Osteoblast (primary cell): ENCODE data around the gene IL17REL. TPM values are rescaled to one million over a fixed set of nuclear protein-coding genes. Genes with fewer than 3 reads are reported as not detected.
A peak's percentile ranks its signal among the peaks of the same experiment; 100 is the strongest.

Experiments used
- DNase-seq: peaks from one replicate; pipeline ENCODE4 v3.0.0; 2011; ENCODE audit warnings: low spot score, mixed read lengths; ENCODE audit not compliant: insufficient read length; ENCODE audit errors: missing footprints
- H2AFZ ChIP-seq: 2 replicates; pipeline ENCODE4 v1.6.0; 2011; ENCODE audit warnings: mild to moderate bottlenecking, low read length
- H3K27ac ChIP-seq: 2 replicates; pipeline ENCODE4 v1.5.1; 2011; ENCODE audit warnings: mild to moderate bottlenecking, low read depth, low read length, moderate library complexity
- H3K27me3 ChIP-seq: 2 replicates; pipeline ENCODE4 v1.6.0; 2012; ENCODE audit warnings: mild to moderate bottlenecking, control low read depth, inconsistent platforms, low read length, moderate library complexity; ENCODE audit not compliant: insufficient read depth
- H3K36me3 ChIP-seq: 2 replicates; pipeline ENCODE4 v1.5.1; 2011; ENCODE audit warnings: mild to moderate bottlenecking, low read length, control low read depth, moderate library complexity; ENCODE audit not compliant: insufficient read depth
- H3K4me1 ChIP-seq: 2 replicates; pipeline ENCODE4 v1.5.1; 2011; ENCODE audit warnings: mild to moderate bottlenecking, low read length, control low read depth, moderate library complexity; ENCODE audit not compliant: insufficient read depth
- H3K4me2 ChIP-seq: 2 replicates; pipeline ENCODE4 v1.6.0; 2011; ENCODE audit warnings: mild to moderate bottlenecking, low read length; ENCODE audit not compliant: insufficient read depth
- H3K4me3 ChIP-seq: fragments of 200-600 bp; sonication (generic); 3 replicates; pipeline ENCODE4 v1.5.1; 2012; ENCODE audit warnings: mild to moderate bottlenecking, low read length, inconsistent platforms; ENCODE audit not compliant: insufficient read depth
- H3K79me2 ChIP-seq: 2 replicates; pipeline ENCODE4 v1.6.0; 2012; ENCODE audit warnings: mild to moderate bottlenecking, low read length, control low read depth, inconsistent platforms; ENCODE audit not compliant: insufficient read depth
- H3K9me3 ChIP-seq: 2 replicates; pipeline ENCODE4 v1.5.1; 2011; ENCODE audit warnings: low read depth, low read length, control low read depth
- H4K20me1 ChIP-seq: 2 replicates; pipeline ENCODE4 v1.6.0; 2012; ENCODE audit warnings: mild to moderate bottlenecking, low read length, control low read depth; ENCODE audit not compliant: insufficient read depth
- total RNA-seq: library from RNA; depleted of rRNA; stranded (reverse); fragments of >200 nt; gene quantifications from 2 replicates; pipeline ENCODE4 v1.2.3, GENCODE V29; 2012
- TF ChIP-seq, protein P1 (sequence below): IDR thresholded peaks from 2 replicates; pipeline ENCODE4 v1.5.1; 2011; ENCODE audit warnings: mild to moderate bottlenecking, low read depth, low read length, moderate library complexity; ENCODE audit errors: extremely low read depth

The IL17REL gene
- total RNA-seq, 1 donor: not detected

DNA sequence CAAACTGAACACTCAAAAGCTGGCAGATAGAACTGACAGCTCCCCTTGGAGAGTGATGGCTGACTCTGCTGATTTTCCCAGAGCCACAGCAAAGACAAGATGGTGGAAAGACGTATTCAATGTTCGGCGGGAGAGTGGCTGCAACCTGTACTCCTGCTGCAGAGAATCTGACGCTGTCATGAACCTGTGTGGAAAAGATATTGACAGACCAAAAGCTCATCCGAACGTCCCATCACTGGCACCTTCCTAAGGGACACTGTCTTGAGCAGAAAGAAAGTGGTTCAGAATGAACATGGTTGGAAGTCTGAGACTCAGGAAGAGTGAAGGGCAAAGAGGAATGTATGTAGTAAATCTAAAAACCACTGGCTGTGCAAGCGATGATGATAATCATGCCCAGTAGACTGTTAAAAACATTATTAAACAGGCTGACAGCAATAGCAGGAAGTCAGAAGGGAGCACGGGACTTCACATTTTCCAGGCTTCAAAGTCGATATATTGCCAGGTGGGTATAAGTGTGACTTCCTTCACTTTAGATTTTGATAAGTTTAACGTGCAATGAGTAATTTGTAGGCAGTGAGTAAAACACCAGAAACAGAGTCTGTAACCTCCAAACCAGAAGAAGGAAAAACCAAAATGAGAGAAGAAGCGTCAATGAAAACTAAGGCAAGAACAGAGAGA is 6.2 kb upstream of the IL17REL start:
- Histone ChIP-seq H3K4me2 (no peak overlapping the region), H3K9me3 (no peaks in the 10 kb centered on the region), H3K4me1 (no peaks in the 10 kb centered on the region), H3K79me2 (no peaks in the 10 kb centered on the region), H3K4me3 (no peak overlapping the region), H2AFZ (no peak overlapping the region), H4K20me1 (no peaks in the 10 kb centered on the region), H3K27me3 (peaks cover 19% of the 10 kb centered on the region), H3K36me3 (no peaks in the 10 kb centered on the region), H3K27ac (no peak overlapping the region)
- TF ChIP-seq, protein P1, sequence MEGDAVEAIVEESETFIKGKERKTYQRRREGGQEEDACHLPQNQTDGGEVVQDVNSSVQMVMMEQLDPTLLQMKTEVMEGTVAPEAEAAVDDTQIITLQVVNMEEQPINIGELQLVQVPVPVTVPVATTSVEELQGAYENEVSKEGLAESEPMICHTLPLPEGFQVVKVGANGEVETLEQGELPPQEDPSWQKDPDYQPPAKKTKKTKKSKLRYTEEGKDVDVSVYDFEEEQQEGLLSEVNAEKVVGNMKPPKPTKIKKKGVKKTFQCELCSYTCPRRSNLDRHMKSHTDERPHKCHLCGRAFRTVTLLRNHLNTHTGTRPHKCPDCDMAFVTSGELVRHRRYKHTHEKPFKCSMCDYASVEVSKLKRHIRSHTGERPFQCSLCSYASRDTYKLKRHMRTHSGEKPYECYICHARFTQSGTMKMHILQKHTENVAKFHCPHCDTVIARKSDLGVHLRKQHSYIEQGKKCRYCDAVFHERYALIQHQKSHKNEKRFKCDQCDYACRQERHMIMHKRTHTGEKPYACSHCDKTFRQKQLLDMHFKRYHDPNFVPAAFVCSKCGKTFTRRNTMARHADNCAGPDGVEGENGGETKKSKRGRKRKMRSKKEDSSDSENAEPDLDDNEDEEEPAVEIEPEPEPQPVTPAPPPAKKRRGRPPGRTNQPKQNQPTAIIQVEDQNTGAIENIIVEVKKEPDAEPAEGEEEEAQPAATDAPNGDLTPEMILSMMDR: no peak
- DNase-seq: peak; percentile 57

DNA sequence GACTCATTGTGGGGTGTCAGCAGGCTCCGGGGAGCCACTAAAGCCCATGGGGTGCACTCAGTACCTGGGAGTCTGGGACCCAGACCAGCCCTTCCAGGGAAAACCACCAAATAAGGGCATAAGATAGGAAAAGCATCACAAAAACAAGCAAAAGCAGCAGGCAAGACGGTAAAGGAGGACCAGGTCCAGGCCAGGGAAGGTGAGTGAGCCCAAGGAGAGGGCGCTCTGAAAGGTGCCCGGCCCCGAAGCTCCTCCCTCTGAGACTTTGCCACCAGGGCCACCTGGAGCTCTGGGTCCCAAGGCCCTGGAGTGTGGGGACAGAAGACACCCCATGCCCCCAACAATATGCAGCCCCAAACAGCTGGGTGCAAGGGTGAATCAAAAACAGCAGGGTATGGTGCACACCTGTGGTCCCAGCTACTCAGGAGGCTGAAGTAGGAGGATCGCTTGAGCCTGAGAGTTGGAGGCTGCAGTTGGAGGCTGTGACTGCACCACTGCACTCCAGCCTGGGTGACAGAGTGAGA is 5.2 kb upstream of the IL17REL start:
- DNase-seq: peak; percentile 74
- Histone ChIP-seq H4K20me1 (no peaks in the 10 kb centered on the region), H3K4me2 (no peak overlapping the region), H2AFZ (no peak overlapping the region), H3K9me3 (no peaks in the 10 kb centered on the region), H3K4me1 (no peaks in the 10 kb centered on the region), H3K36me3 (no peaks in the 10 kb centered on the region), H3K27me3 (peaks cover 28% of the 10 kb centered on the region), H3K79me2 (no peaks in the 10 kb centered on the region), H3K4me3 (no peak overlapping the region), H3K27ac (no peak overlapping the region)
- TF ChIP-seq, protein P1: no peak

DNA sequence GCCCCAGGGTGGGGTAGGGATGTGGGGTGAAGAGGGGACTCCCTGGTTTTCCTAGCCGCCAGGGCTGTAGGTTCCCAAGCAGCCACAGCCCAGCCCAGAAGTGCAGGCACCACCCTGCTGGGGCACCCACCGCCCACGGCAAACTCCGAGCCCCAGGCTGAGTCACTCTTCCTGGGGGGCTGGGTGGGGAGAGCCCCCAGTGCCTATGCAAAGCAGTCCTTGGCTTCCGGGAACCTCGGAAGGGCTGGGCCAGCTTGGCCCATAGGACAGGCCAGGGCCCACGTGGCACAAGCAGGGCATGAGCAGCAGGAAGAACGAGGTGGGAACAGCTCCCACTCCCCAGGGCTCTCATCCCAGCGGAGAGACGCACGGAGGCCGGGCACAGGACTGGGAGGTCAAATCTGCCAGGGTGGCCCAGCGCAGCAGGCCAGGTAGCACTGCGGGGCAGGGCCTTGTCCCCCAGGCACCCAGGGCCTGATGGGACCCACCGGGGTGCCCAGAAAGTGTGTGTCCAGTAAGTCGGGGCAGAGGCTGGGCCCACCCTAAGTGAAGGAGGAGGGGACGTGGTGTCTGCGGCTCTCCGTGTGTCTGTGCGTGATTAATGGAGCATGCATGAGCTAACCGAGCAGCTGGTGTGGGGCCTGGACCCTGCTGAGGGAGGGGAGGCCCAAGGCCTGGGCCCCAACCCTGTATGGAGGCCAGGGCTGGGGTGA is 4.6 kb upstream of the IL17REL start:
- Histone ChIP-seq H2AFZ (no peak overlapping the region), H3K4me1 (no peaks in the 10 kb centered on the region), H3K79me2 (no peaks in the 10 kb centered on the region), H3K9me3 (no peaks in the 10 kb centered on the region), H3K27me3 (peaks cover 34% of the 10 kb centered on the region), H3K36me3 (no peaks in the 10 kb centered on the region), H3K4me2 (no peak overlapping the region), H4K20me1 (no peaks in the 10 kb centered on the region), H3K27ac (no peak overlapping the region), H3K4me3 (no peak overlapping the region)
- TF ChIP-seq, protein P1: no peak
- DNase-seq: peak; percentile 90
